ENCODE data around the gene HNRNPL. TPM values are rescaled to one million over a fixed set of nuclear protein-coding genes. Genes with fewer than 3 reads are reported as not detected.
"Not testable (repeated sequence)": the region's sequence is repeated elsewhere in the genome, so short reads cannot be mapped to it uniquely, and the experiment has no call there.

Gene HNRNPL
- total and polyA plus RNA-seq, 8 donors = 111 to 242 (median 153) TPM

GRCh38 chr19:38875656-38876395 lies 26.0 kb upstream of the HNRNPL start:
- Histone ChIP-seq H3K36me3 (peaks cover 5 to 24% (median 19%) of the 10 kb centered on the region in 4 donors), H3K4me1 (peaks cover 4 to 21% (median 13%) of the 10 kb centered on the region in 4 donors), H3K9me3 (no peaks in the 10 kb centered on the region), H3K27ac (no peak overlapping the region), H3K4me3 (no peak overlapping the region), H3K27me3 (no peaks in the 10 kb centered on the region)
- 71 to 85% (median 81%) methylated on average over 6 of the region's 6 CpGs for WGBS, 5 donors
- intact Hi-C loops (cut with DNase I; ENCODE audit: low total_unique reads) = no loop called here
- TF ChIP-seq EP300 (IDR thresholded peaks at IDR 0.05) (no peak), CTCF (IDR thresholded peaks at IDR 0.05) (no peak), POLR2AphosphoS5 (IDR thresholded peaks at IDR 0.05) (no peak), POLR2A (IDR thresholded peaks at IDR 0.05) (no peak)
- DNase-seq = no peak

GRCh38 chr19:38873400-38873799 lies 23.6 kb upstream of the HNRNPL start:
- H3K27ac ChIP-seq; H3K4me3 ChIP-seq; H3K9me3 ChIP-seq; H3K36me3 ChIP-seq; intact Hi-C loops (cut with DNase I; ENCODE audit: low total_unique reads); DNase-seq; H3K27me3 ChIP-seq: not testable (repeated sequence)
- 81 to 96% (median 93%) methylated on average over 10 of the region's 10 CpGs for WGBS, 5 donors
- H3K4me1 ChIP-seq = peaks cover 11 to 36% (median 25%) of the 10 kb centered on the region in 4 donors

- H3K9me3 ChIP-seq = no peaks in the 10 kb centered on the region
- no peak for DNase-seq
- H3K36me3 ChIP-seq = no peaks in the 10 kb centered on the region
- 86 to 95% (median 90%) methylated on average over 17 to 19 of the region's 19 CpGs for WGBS, 5 donors
- intact Hi-C loops (cut with DNase I; ENCODE audit: low total_unique reads) = no loop called here
- peak overlapping the region in 3 of 5 donors; percentile 28 to 74 (median 64) for H3K27ac ChIP-seq
- no peaks in the 10 kb centered on the region for H3K27me3 ChIP-seq
- H3K4me3 ChIP-seq = peak overlapping the region in 1 of 4 donors; percentile 56
- peaks cover 8 to 29% (median 21%) of the 10 kb centered on the region in 4 donors for H3K4me1 ChIP-seq
- TF ChIP-seq EP300 (IDR thresholded peaks at IDR 0.05) (no peak), POLR2A (IDR thresholded peaks at IDR 0.05) (no peak), CTCF (IDR thresholded peaks at IDR 0.05) (no peak), POLR2AphosphoS5 (IDR thresholded peaks at IDR 0.05) (no peak)
Observed at GRCh38 chr19:38870612-38871011, 20.8 kb upstream of the HNRNPL start.

GRCh38 chr19:38869836-38870607 lies 20.2 kb upstream of the HNRNPL start:
- 19 to 60% (median 20%) methylated on average over 19 to 62 of the region's 62 CpGs for WGBS, 5 donors
- Histone ChIP-seq H3K27ac (peak overlapping the region; percentile 28 to 74 (median 64)), H3K4me1 (peaks cover 8 to 35% (median 26%) of the 10 kb centered on the region in 4 donors), H3K9me3 (no peaks in the 10 kb centered on the region), H3K27me3 (no peaks in the 10 kb centered on the region), H3K4me3 (peak overlapping the region; percentile 47 to 56 (median 48)), H3K36me3 (no peaks in the 10 kb centered on the region)
- peak; percentile 95 to 96 for DNase-seq
- no peak for TF ChIP-seq EP300 (IDR thresholded peaks at IDR 0.05)
- peak in 5 of 7 experiments; percentile 74 to 94 (median 82) for TF ChIP-seq CTCF (IDR thresholded peaks at IDR 0.05)
- peak; percentile 43 to 88 (median 77) for TF ChIP-seq POLR2AphosphoS5 (IDR thresholded peaks at IDR 0.05)
- TF ChIP-seq POLR2A (IDR thresholded peaks at IDR 0.05) = no peak
- intact Hi-C loops (cut with DNase I; ENCODE audit: low total_unique reads) = no loop called here
